ENCODE measurements around the gene GNG14. TPM values are rescaled to one million over a fixed set of nuclear protein-coding genes. Genes with fewer than 3 reads are reported as not detected.

The GNG14 gene
- total RNA-seq (2022) (not detected in 2 replicates), Bru-seq, nascent RNA (percentile 30 among the genes with signal in this experiment), BruChase-seq, experiment 1, labeled RNA remaining after a 6-hour chase (not detected), BruChase-seq, experiment 2, labeled RNA remaining after a 2-hour chase (not detected)
- long read RNA-seq: 0 reads

GRCh38 chr19:12687496-12688196, at the start of gene GNG14:
GNG14 (plus strand) TSS chr19:12687998; CDS start chr19:12688049, 51 bp downstream.
- H3K36me3 Mint-ChIP-seq (ENCODE audit: insufficient read depth, unreplicated experiment): peaks cover 24% of the 10 kb centered on the region
- DNase-seq: no peak
- no peak within 1 kb of the TSS for H3K27ac Mint-ChIP-seq (ENCODE audit: unreplicated experiment)
- H3K9me3 Mint-ChIP-seq (ENCODE audit: low read depth, unreplicated experiment): no peaks in the 10 kb centered on the region
- H3K27me3 Mint-ChIP-seq (ENCODE audit: unreplicated experiment): no peaks in the 10 kb centered on the region
- H3K4me3 Mint-ChIP-seq (ENCODE audit: low read depth, unreplicated experiment): no peak within 1 kb of the TSS
- intact Hi-C loops (cut with micrococcal nuclease; ENCODE audit: unreplicated experiment): no loop called here
- H3K4me1 Mint-ChIP-seq (ENCODE audit: low read depth, unreplicated experiment): no peaks in the 10 kb centered on the region
- no TSS peak for BruUV-seq (replicated peaks)
- no peak for TF ChIP-seq CTCF (IDR thresholded peaks at IDR 0.05; ENCODE audit: unreplicated experiment)
- CTCF ChIA-PET: no interaction called here

GRCh38 chr19:12638611-12639182, 49.1 kb upstream of the GNG14 start:
- DNase-seq: no peak
- H3K27me3 Mint-ChIP-seq (ENCODE audit: unreplicated experiment): no peaks in the 10 kb centered on the region
- TF ChIP-seq CTCF (IDR thresholded peaks at IDR 0.05; ENCODE audit: unreplicated experiment): no peak
- H3K36me3 Mint-ChIP-seq (ENCODE audit: insufficient read depth, unreplicated experiment): peaks cover 5% of the 10 kb centered on the region
- no TSS peak for BruUV-seq (replicated peaks)
- H3K9me3 Mint-ChIP-seq (ENCODE audit: low read depth, unreplicated experiment): peaks cover 3% of the 10 kb centered on the region
- CTCF ChIA-PET: interaction anchor here (0.7 kb wide), 1 partner anchor 330 kb away, joined by 3 read pairs; no protein-coding TSS in a partner anchor
- intact Hi-C loops (cut with micrococcal nuclease; ENCODE audit: unreplicated experiment): no loop called here
- no peaks in the 10 kb centered on the region for H3K4me1 Mint-ChIP-seq (ENCODE audit: low read depth, unreplicated experiment)
- no peak overlapping the region for H3K27ac Mint-ChIP-seq (ENCODE audit: unreplicated experiment)
- H3K4me3 Mint-ChIP-seq (ENCODE audit: low read depth, unreplicated experiment): no peak overlapping the region

- no TSS peak for BruUV-seq (replicated peaks)
- H3K9me3 Mint-ChIP-seq (ENCODE audit: low read depth, unreplicated experiment): peaks cover 3% of the 10 kb centered on the region
- H3K27me3 Mint-ChIP-seq (ENCODE audit: unreplicated experiment): no peaks in the 10 kb centered on the region
- H3K4me3 Mint-ChIP-seq (ENCODE audit: low read depth, unreplicated experiment): no peak overlapping the region
- no peak for TF ChIP-seq CTCF (IDR thresholded peaks at IDR 0.05; ENCODE audit: unreplicated experiment)
- H3K4me1 Mint-ChIP-seq (ENCODE audit: low read depth, unreplicated experiment): no peaks in the 10 kb centered on the region
- intact Hi-C loops (cut with micrococcal nuclease; ENCODE audit: unreplicated experiment): no loop called here
- no peak for DNase-seq
- no peak overlapping the region for H3K27ac Mint-ChIP-seq (ENCODE audit: unreplicated experiment)
- CTCF ChIA-PET: no interaction called here
- no peaks in the 10 kb centered on the region for H3K36me3 Mint-ChIP-seq (ENCODE audit: insufficient read depth, unreplicated experiment)
Observed at GRCh38 chr19:12639901-12640613, 47.7 kb upstream of the GNG14 start.

GRCh38 chr19:12641456-12641855, 46.3 kb upstream of the GNG14 start:
- intact Hi-C loops (cut with micrococcal nuclease; ENCODE audit: unreplicated experiment): no loop called here
- Mint-ChIP-seq H3K27me3 (ENCODE audit: unreplicated experiment) (no peaks in the 10 kb centered on the region), H3K36me3 (ENCODE audit: insufficient read depth, unreplicated experiment) (peaks cover under 1% of the 10 kb centered on the region), H3K9me3 (ENCODE audit: low read depth, unreplicated experiment) (no peaks in the 10 kb centered on the region), H3K27ac (ENCODE audit: unreplicated experiment) (no peak overlapping the region), H3K4me1 (ENCODE audit: low read depth, unreplicated experiment) (no peaks in the 10 kb centered on the region), H3K4me3 (ENCODE audit: low read depth, unreplicated experiment) (no peak overlapping the region)
- no peak for TF ChIP-seq CTCF (IDR thresholded peaks at IDR 0.05; ENCODE audit: unreplicated experiment)
- CTCF ChIA-PET: no interaction called here
- BruUV-seq (replicated peaks): no TSS peak
- DNase-seq: no peak
